K562 (cell line): ENCODE measurements around the gene LHPP. TPM values are rescaled to one million over a fixed set of nuclear protein-coding genes. Genes with fewer than 3 reads are reported as not detected.
"Not testable (repeated sequence)": the region's sequence is repeated elsewhere in the genome, so short reads cannot be mapped to it uniquely, and the experiment has no call there.

ENCODE experiments used
- ATAC-seq: fragments of 200-7000 bp; cut with Tn5 transposase; 3 replicates; pipeline ENCODE4 v1.9.1; 2020; ENCODE audit warnings: moderate library complexity
- BruUV-seq: library from RNA; stranded (reverse); fragments of 400-500 nt; replicated peaks from 2 replicates; lab custom pipeline; 2021; lab: Mats Ljungman, UMichigan
- CTCF ChIA-PET: fragments of 300-600 bp; formaldehyde crosslinking; extraction: SDS; loops from one replicate; lab custom pipeline; 2021; ENCODE audit warnings: low intra/inter-chr PET ratio; lab: Yijun Ruan, JAX
- POLR2A ChIA-PET: fragments of 300-600, 350-650 bp; sonication (Branson Sonifier 250); formaldehyde crosslinking; extraction: SDS; loops from one replicate; lab custom pipeline; 2021; ENCODE audit warnings: antibody characterized with exemption, inconsistent platforms; lab: Yijun Ruan, JAX
- DNase-seq, 4 experiments: peaks; one replicate each; pipeline versions ENCODE4 v3.0.0 to v3.0.0-alpha.2; 2011 to 2018; ENCODE audit warnings: low spot score in 3 of 4, mixed read lengths in 3 of 4; ENCODE audit errors: extremely low read depth in 1 of 4
- FAIRE-seq: peaks from 2 replicates; lab custom pipeline; 2011; peaks lifted over from hg19 to GRCh38; lab: Jason Lieb, UNC
- H2AFZ ChIP-seq: 2 replicates; pipeline ENCODE4 v1.6.0; 2011; ENCODE audit warnings: low read depth, low read length, control low read depth, inconsistent platforms
- H3K27ac ChIP-seq: fragments of 200-600 bp; 3 replicates; pipeline ENCODE4 v1.8.0; 2011; ENCODE audit warnings: low read depth, mild to moderate bottlenecking, control low read depth, inconsistent platforms, low read length, moderate library complexity, mixed read lengths; ENCODE audit errors: extremely low read depth
- H3K27me3 ChIP-seq, 2 experiments: fragments of 300-600 bp in 1 of 2; 2 replicates in 1 of 2; 3 replicates in 1 of 2; pipeline versions ENCODE4 v1.6.0 to v1.8.0; 2011; ENCODE audit warnings: inconsistent platforms in 2 of 2, low read length in 2 of 2, mild to moderate bottlenecking in 1 of 2, mixed read lengths in 1 of 2, moderate library complexity in 1 of 2; ENCODE audit not compliant: control insufficient read depth in 2 of 2, insufficient read depth in 2 of 2
- H3K36me3 ChIP-seq: fragments of 300-600 bp; 3 replicates; pipeline ENCODE4 v1.8.0; 2011; ENCODE audit warnings: mild to moderate bottlenecking, low read length, inconsistent platforms; ENCODE audit not compliant: control insufficient read depth, insufficient read depth
- H3K4me1 ChIP-seq, 2 experiments: fragments of 200-600 bp in 1 of 2; replicated peaks in 1 of 2; 2 replicates in 1 of 2; 3 replicates in 1 of 2; pipeline versions ENCODE4 v1.5.1 to v1.8.0; 2011; ENCODE audit warnings: inconsistent platforms in 2 of 2, low read length in 2 of 2, mild to moderate bottlenecking in 1 of 2, mixed read lengths in 1 of 2, moderate library complexity in 1 of 2; ENCODE audit not compliant: control insufficient read depth in 2 of 2, insufficient read depth in 2 of 2
- H3K4me2 ChIP-seq: 2 replicates; pipeline ENCODE4 v1.6.1; 2011; ENCODE audit warnings: low read length, control low read depth, inconsistent platforms, mixed read lengths; ENCODE audit not compliant: insufficient read depth
- H3K4me3 ChIP-seq: fragments of 200-600 bp; sonication (generic), shearing (Covaris generic); 2 replicates; pipeline ENCODE4 v1.5.1; 2016; ENCODE audit warnings: control low read depth, inconsistent platforms
- H3K79me2 ChIP-seq: fragments of 200-600 bp; 3 replicates; pipeline ENCODE4 v1.8.0; 2011; ENCODE audit warnings: low read length, inconsistent platforms; ENCODE audit not compliant: control insufficient read depth, insufficient read depth
- H3K9ac ChIP-seq, 2 experiments: 2 replicates each; pipeline versions ENCODE4 v1.6.0 to v1.6.1; 2011; ENCODE audit warnings: low read depth in 2 of 2, low read length in 2 of 2, control low read depth in 1 of 2, inconsistent platforms in 1 of 2, mild to moderate bottlenecking in 1 of 2, mixed read lengths in 1 of 2; ENCODE audit not compliant: insufficient read depth in 1 of 2
- H3K9me1 ChIP-seq: one replicate; pipeline ENCODE4 v1.6.0; 2011; ENCODE audit warnings: inconsistent platforms, mild to moderate bottlenecking, low read length, moderate library complexity; ENCODE audit not compliant: control insufficient read depth, insufficient read depth
- H3K9me3 ChIP-seq: replicated peaks from 2 replicates; pipeline ENCODE4 v1.5.1; 2011; ENCODE audit warnings: low read depth, low read length, inconsistent platforms; ENCODE audit not compliant: control insufficient read depth, insufficient read depth
- H4K20me1 ChIP-seq: replicated peaks from 2 replicates; pipeline ENCODE4 v1.6.1; 2011; ENCODE audit warnings: low read length, inconsistent platforms, mixed read lengths; ENCODE audit not compliant: control insufficient read depth, insufficient read depth
- ELF4 ChIP-seq: fragments of 450-650 bp; formaldehyde crosslinking; IDR thresholded peaks from 2 replicates; pipeline ENCODE4 v1.4.0; 2022; ENCODE audit warnings: missing genetic modification characterization
- IRF1 ChIP-seq: sonication (generic); formaldehyde crosslinking; IDR thresholded peaks from 2 replicates; pipeline ENCODE4 v1.8.0; 2022; ENCODE audit warnings: missing genetic modification reagents, mild to moderate bottlenecking, borderline replicate concordance
- NFE2 ChIP-seq: IDR thresholded peaks from 2 replicates; pipeline ENCODE4 v1.6.1; 2014; ENCODE audit warnings: antibody characterized with exemption, low read depth
- NR2F6 ChIP-seq: fragments of 450-650 bp; formaldehyde crosslinking; IDR thresholded peaks from 2 replicates; pipeline ENCODE4 v1.4.0; 2020; ENCODE audit warnings: mild to moderate bottlenecking
- SMAD2 ChIP-seq: fragments of 150-350 bp; IDR thresholded peaks from 2 replicates; pipeline ENCODE4 v1.6.1; 2014; ENCODE audit warnings: low read depth, mild to moderate bottlenecking, low read length
- ZNF121 ChIP-seq: sonication (generic); formaldehyde crosslinking; conservative IDR thresholded peaks from 2 replicates; pipeline ENCODE4 v1.8.0; 2022; ENCODE audit warnings: missing genetic modification reagents
- ZNF239 ChIP-seq: fragments of 250-450 bp; sonication (Bioruptor Pico); IDR thresholded peaks from 2 replicates; pipeline ENCODE4 v1.4.0; 2020; ENCODE audit warnings: mild to moderate bottlenecking
- ZNF699 ChIP-seq: fragments of 250-450 bp; sonication (Bioruptor Pico); IDR thresholded peaks from 2 replicates; pipeline ENCODE4 v1.8.0; 2021; ENCODE audit warnings: mild to moderate bottlenecking, moderate library complexity; ENCODE audit not compliant: insufficient replicate concordance
- WGBS: fragments of 100-300 bp; shearing (Covaris generic); methylation state at CpG from one replicate; pipeline ENCODE4 v1.1.6; 2016; ENCODE audit warnings: low coverage, mixed read lengths; ENCODE audit not compliant: insufficient coverage; ENCODE audit errors: missing lambda C conversion rate; 5-methylcytosine and 5-hydroxymethylcytosine counted together
- in situ Hi-C: fragments of 300-500 bp; cut with MboI; formaldehyde crosslinking; loops from 4 replicates; pipeline ENCODE4 v1.15.0; 2018; ENCODE audit warnings: inconsistent platforms, mixed read lengths
- intact Hi-C: fragments of 100-400 bp; cut with micrococcal nuclease; formaldehyde crosslinking; loops from 2 replicates; pipeline ENCODE4 v1.14.2; 2022
- polyA plus RNA-seq, 8 experiments: library from polyadenylated mRNA; depleted of rRNA in 4 of 8; stranded (reverse) in 5 of 8; unstranded in 3 of 8; fragments of >200 nt; fragmentation: Nextera tagmentation in 2 of 8; fragmentation: Illumina TruSeq in 1 of 8; extraction: Ambion mirVana in 2 of 8; extraction: Trizol in 1 of 8; gene quantifications; 2 replicates each; pipeline versions ENCODE4 v1.2.1 to v1.2.3, GENCODE V29; 2011 to 2014; ENCODE audit warnings: inconsistent platforms in 1 of 8, missing spikeins in 1 of 8
- total RNA-seq, 7 experiments: library from RNA; depleted of rRNA in 6 of 7; stranded (reverse); fragments of >200 nt in 6 of 7; fragmentation: Illumina TruSeq in 2 of 7; extraction: Trizol in 2 of 7; gene quantifications; 2 replicates each; pipeline versions ENCODE4 v1.2.1 to v1.2.3, GENCODE V29; 2011 to 2021; ENCODE audit warnings: low replicate concordance in 1 of 7

The LHPP gene
- total and polyA plus RNA-seq, 9 of the 15 experiments (the other 6 are each of a cell fraction or from before 2014, with no cell fraction given), result 0.34 to 7.4 (median 3.0) TPM

GRCh38 chr10:124549171-124549570, 87.5 kb downstream of the LHPP start:
- ATAC-seq, FAIRE-seq, BruUV-seq, H3K4me2 ChIP-seq, DNase-seq, H3K36me3 ChIP-seq, H3K79me2 ChIP-seq, H3K27me3 ChIP-seq, H4K20me1 ChIP-seq, H2AFZ ChIP-seq, H3K9ac ChIP-seq, H3K4me3 ChIP-seq: not testable (repeated sequence)
- intact Hi-C loops, result loop anchor here (10.0 kb wide), 1 partner anchor 126 kb away; no protein-coding TSS in a partner anchor
- WGBS, result 22% methylated on average over 3 of the region's 3 CpGs
- peak; percentile 82 for TF ChIP-seq ZNF121 (CRISPR knock-in tag)
- TF ChIP-seq, all 486 proteins: peak for 1; not testable (repeated sequence) for 485
- H3K4me1 ChIP-seq, result peaks cover 0 to 46% of the 10 kb centered on the region in 2 experiments; a peak in 3 of 5 replicates
- POLR2A ChIA-PET, H3K9me1 ChIP-seq, in situ Hi-C loops, H3K27ac ChIP-seq, H3K9me3 ChIP-seq, CTCF ChIA-PET: not testable (repeated sequence)

- Histone ChIP-seq H3K4me3 (no peak overlapping the region), H3K27me3 (no peaks in the 10 kb centered on the region; a peak in 1 of 5 replicates), H2AFZ (no peak overlapping the region), H3K4me1 (peaks cover 0 to 33% of the 10 kb centered on the region in 2 experiments; a peak in 3 of 5 replicates), H3K36me3 (no peaks in the 10 kb centered on the region), H4K20me1 (no peaks in the 10 kb centered on the region), H3K9me3 (no peaks in the 10 kb centered on the region), H3K27ac (no peak overlapping the region), H3K79me2 (no peaks in the 10 kb centered on the region), H3K9me1 (no peaks in the 10 kb centered on the region), H3K9ac (no peak overlapping the region; a peak in 1 of 4 replicates), H3K4me2 (no peak overlapping the region)
- TF ChIP-seq ELF4 (CRISPR knock-in tag) (no peak), NFE2 (no peak), IRF1 (CRISPR knock-in tag) (no peak), ZNF699 (CRISPR knock-in tag) (no peak), SMAD2 (no peak), ZNF239 (no peak), NR2F6 (CRISPR knock-in tag) (no peak)
- 48% methylated on average over 19 of the region's 26 CpGs for WGBS
- no TSS peak for BruUV-seq
- no peak for ATAC-seq
- ChIA-PET POLR2A (interaction anchor here (1.0 kb wide), 1 partner anchor 14 kb away, joined by 5 read pairs; no protein-coding TSS in a partner anchor), CTCF (no interaction called here)
- DNase-seq, result no peak
- FAIRE-seq, result no peak
- in situ Hi-C loops (loop anchor here (5.0 kb wide), 1 partner anchor 192 kb away; the partner anchor contains the start of gene FAM53B), intact Hi-C loops (no loop called here)
These were observed 88.8 kb downstream of the LHPP start for GRCh38 chr10:124550293-124551034.
